Stimulated activated CD4-positive, alpha-beta T cell treated with anti-CD3 and anti-CD28 coated beads, Interleukin-2, amount 100 ng/mL, for 48 hours (primary cell): ENCODE results near the gene BAG3.
"Not testable (repeated sequence)": the region's sequence is repeated elsewhere in the genome, so short reads cannot be mapped to it uniquely, and the experiment has no call there.

ENCODE experiments used
- DNase-seq, 2 donors: peaks; one replicate each; pipeline ENCODE4 v3.0.0-alpha.2; 2020

Gene BAG3

DNA sequence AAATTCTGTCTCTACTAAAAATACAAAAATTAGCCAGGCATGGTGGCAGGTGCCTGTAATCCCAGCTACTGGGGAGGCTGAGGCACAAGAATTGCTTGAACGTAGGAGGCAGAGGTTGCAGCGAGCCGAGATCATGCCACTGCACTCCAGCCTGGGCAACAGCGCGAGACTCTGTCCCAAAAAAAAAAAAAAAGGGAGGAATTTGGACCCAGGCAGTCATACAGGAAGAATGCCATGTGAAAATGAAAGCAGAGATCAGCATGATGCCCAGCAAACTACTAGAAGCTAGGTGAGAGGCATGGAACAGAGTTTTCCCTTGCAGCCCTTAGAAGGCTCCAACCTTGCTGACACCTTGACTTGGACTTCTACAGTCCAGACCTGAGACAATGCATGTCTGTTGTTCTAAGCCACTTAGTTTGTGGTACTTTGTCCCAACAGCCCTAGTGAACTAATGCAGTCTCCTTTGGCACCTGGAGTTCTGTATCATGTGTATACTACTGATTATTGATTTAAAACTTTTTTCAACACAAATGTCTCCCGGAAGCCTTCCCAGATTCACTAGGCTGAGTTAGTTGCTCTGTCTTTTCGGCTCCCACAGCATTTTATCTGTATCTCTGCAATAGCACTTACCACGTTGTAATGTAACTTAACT, 10.2 kb upstream of the BAG3 start:
- no peak for DNase-seq

DNA sequence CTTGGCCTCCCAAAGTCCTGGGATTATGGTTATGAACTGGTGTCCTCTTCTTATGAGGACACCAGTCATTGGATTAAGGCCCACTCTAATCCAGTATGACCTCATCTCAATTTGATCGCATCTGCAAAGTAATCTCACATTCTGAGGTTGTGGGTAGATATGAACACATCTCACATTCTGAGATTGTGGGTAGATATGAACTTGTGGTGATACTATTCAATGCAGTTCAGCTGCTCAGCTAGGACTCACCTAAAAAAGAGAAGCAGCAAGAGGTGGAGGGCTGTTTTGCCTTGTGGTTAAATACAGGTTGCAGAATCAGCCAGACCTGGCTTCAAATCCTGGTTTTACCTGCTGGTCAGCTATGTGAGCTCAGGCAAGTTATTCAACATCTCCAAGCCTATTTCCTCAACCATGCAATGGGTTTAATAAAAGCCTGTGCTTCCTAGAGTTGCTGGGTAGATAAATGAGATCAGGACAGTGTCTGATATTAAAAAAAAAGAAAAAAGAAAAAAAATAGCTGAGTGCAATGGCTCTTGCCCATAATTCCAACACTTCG, 8.5 kb upstream of the BAG3 start:
- DNase-seq, result no peak

DNA sequence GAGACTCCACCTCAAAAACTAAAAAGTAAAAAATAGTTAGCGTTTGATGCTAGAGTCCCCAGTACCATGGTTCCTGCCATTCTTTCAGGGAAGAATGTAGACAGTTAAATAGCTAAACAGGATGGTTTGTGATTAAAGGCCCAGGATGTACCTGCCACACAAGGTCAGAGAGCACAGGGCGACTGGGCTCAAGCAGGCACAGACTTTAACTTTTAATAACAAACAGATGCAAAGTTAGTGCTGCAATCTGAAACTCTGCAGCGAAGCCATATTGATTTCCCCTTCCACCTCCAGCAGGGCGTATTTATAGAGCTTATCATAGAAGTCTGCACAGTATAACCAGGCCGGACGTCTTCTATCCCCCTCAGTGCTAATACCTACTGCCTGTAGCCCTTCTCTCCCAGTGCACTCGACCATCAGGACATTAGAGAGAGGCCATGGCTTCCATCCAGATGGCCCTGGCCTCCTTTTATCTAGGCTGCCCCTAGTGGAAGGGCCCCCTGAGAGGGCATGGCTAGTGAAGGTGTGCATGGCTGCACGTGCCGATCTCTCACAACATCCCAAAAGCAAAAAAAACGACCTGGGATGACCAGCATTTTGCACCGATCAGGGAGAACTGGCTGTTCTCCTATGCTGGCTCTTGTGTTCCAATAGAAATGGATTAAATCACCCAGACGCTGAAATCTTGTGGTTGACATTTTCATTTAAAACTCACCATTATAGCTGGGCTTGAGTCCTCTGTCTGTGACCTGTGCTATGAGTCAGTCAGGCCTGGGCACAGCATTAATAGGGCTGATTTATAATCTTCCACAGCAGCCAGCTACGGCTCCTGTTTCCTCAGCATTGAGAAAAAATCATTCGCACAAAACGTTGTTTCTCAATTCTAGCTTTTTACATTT, 7.6 kb upstream of the BAG3 start:
- DNase-seq, result no peak

DNA sequence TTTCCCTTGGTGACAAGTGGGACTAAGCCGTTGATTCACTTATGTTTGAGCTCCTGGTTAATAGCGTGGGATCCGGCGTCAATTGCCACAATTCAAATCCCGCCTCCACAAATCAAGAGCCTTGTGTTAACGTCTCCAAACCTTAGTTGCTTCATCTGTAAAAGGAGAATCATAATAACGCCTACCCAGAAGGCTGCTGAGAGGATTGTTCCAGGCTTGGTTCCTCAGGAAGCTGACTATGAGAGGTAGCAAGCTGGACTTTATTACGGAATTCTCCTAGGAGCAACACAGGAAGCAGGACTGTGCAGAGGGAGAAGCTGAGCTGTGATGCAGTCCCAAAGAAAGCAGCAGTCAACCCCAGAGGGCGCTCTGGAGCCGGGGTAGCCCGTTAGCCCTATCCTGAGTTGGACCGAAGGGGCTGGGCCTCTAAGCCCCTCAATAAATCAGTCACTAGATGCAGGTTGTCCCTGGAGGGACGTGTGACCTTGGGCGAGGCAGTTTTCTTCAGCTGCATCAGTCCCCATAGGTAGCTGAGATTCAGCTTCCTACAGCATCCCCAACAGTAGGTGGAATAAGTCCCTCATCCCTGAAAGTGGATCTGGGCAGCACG, 6.9 kb upstream of the BAG3 start:
- no peak for DNase-seq

DNA sequence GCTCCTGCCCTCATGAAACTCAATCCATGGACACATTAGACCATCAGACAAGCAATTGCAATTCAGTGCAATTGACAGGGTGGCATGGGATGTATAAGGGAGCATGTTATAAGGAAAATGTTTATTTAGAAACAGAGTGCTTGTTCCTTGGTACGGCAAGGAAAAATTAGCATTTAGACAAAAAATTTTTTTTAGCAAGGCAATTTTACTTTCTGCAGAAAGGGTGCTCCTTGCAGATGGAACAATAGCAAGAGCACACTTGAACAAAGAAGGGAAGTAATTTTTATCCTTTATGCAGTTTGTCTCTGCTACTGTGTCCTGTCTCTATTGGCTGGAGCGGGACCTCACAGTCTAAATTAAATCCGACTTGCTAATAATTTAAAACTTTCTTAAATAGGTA, 6.2 kb upstream of the BAG3 start:
- DNase-seq, result no peak

DNA sequence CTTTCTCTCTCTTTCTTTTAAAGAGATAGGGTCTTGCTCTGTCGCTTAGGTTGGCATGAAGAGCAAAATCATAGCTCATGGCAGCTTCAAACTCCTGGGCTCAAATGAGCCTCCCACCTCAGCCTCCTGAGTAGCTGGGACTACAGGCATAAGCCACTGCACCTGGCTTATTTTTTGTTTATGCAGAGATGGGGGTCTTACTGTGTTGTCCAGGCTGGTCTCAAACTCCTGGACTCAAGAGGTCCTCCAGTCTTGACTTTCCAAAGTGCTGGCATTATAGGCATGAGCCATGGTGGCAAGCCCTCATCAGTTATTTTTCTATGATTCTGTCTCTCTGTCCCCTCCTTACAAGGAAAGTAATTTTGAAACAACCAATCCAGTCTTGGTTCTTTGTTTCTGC, 1.1 kb upstream of the BAG3 start:
- DNase-seq, result no peak

DNA sequence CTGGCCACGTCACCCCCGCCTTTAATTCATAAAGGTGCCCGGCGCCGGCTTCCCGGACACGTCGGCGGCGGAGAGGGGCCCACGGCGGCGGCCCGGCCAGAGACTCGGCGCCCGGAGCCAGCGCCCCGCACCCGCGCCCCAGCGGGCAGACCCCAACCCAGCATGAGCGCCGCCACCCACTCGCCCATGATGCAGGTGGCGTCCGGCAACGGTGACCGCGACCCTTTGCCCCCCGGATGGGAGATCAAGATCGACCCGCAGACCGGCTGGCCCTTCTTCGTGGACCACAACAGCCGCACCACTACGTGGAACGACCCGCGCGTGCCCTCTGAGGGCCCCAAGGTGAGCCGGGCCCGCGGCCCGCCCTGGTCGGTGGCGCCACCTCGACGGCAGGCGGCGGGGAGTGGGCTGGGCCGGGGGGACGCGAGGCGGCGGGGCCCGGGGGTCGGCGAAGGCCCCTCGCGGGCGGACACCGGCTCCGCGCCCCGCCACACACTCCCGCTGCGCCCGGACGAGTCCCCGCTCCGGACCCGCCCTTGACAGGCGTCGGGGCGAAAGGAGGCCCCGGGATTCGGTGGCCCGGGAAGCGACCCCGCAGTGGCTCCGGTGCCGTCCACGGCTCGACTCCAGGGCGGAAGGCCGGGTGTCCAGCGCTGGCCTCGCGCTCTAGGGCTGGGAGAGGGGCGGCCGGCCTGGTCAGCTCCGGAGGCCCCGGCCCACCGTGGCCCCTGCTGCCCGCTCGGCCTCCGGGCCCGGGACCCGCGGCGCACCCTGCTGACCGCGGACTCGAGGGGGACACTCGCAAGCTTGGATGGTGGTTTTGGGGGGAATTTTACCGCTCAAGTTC, 557 bp downstream of the BAG3 start:
- DNase-seq, result no peak

DNA sequence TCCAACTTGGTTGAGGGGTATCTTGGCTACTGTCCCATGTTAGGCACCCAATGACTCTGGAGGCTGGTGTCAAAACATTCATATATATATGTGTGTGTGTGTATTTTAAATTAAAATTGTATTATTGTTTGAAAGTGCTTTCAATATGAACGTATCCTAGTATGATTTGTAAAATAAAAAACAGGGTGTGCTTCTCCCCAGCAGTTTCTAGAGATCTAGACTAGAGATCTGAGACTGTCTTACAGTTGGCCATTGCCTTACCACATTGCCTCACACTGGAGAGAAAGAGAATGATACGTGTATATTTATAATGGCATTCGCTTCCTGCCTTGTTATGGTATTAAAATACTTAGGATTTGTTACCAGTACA, 1.2 kb downstream of the BAG3 start:
- DNase-seq, result no peak

DNA sequence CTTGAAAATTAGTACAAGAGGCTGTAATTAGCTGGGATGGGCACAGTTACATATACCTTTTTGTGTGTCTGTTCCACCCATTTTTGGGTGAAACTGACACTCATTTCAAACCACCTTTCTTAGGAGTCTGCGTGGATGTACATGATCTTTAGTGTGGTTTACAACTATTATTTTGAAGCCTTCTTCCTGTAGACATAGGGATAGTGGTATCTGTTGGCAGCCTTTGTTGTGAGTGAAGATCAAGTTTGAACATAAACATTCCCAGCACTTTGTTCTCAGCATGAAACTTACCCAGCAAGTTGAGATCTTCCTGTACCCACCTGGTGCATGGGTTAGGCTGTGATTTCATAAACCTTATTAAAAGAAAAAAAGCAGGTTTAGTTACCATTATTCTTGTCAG, 2.0 kb downstream of the BAG3 start:
- no peak for DNase-seq

DNA sequence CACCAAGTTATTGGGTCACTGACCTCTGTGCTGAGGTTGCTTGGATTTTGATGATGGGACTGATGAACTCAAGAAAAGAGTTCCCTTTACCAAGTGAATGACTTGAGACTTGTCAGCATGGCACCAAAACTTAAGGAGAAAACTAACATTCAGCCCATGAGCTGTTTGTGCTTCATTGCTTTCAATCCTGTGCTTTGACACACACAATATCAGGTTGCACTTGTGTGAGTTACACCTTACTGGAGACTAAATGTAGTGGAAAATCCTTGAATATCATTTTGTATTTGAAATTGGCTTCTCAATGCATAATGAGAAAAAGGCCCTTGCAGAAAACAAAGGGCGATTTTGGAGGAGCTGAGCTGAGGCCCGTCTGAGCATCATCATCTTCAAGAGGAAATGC, 2.7 kb downstream of the BAG3 start:
- no peak for DNase-seq

DNA sequence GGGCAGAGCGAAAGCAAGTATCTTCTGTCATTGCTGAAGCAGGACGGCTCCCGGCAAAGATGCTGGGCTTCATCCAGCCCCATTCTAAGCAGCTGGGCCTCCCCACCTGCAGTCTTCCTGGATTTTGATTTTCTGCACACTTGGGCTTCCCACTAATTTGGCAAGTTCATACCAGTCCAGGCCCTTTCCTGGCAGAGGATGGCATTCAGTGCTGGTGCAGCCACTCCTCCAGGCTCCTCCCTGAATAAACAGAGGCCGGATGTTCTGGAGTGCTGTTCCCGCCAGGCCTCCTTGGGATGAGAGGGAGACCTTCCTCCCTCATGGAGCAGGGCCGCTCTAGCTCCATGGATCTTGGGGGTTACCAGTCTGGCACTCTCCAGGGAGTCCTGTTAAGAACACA, 3.4 kb downstream of the BAG3 start:
- no peak for DNase-seq

DNA sequence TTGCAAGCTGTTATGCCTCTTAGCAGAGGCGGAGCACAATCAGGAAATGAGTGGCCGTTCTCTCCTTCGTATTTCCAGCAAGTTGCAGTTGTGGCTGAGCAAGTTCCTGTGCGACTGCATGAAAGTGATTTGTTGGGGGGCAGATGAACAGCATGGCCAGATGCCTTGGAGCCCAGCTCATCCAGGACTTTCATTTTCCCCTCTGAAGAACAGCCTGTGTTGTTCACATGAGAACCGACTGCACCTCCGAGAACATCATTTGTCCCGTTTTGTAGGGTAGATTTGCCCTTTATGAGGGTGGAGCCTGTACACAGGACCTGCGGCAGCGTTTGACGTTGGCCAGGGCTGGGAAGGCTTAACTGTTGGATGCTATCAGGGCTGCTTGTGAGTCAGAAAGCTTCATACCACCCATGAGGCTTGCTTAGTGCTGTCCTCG, 4.4 kb downstream of the BAG3 start:
- DNase-seq, result peak; percentile 43 to 46

DNA sequence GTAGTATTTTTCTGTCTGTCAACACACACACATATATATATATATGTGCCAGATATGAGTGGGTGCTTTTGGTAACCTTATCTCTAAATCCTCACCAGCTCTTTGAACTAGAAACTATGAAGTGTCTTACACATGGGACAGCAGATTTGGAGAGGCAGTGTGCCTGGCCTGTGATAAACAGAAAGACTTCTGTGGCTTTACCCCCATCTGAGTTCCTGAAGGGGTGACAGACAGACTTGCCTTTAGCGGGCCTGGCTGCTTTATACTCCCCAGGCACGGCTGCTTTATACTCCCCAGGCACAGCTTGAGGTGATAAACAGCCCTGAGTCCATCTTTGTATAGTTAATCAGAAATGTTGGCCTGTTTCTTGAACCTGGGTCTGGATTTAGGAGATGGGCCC, 5.6 kb downstream of the BAG3 start:
- no peak for DNase-seq

DNA sequence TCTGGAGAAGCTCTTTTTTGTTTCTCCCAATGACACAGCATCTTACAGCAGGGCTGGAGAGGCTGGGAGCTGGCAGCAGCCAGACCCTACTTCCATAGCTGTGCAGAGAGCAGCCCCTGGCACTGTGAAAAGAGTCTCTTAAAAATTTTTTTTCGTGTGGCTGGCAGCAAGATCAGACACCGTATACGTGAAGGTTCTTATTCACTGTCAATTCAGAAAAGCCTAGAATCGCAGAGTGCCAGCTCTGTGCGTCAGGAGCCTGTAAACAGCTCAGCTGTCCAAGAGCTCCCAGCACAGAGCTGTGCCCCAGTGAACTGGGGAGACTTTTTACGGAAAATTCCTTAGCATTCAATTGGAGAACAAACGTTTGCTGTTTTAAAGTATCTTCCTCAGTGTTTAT, 6.5 kb downstream of the BAG3 start:
- no peak for DNase-seq

DNA sequence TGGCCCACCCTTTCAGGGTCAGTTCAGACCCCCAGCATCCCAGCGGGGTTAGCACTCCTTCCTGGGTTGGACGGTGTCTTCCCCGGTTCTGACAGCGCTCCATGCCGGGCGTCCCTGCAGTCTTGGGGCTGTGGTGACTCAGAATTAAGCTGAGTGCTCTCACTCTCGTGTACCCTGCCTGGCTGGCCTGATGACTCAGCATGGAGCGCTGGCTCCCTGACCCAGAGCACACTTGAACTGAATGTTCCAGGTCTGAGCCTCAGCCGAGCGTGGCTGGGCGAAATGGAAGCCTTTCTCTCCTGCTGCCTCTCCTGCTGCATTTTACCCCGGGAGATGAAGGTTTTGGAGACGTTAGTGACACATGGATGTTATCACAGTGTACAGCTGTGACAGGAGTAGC, 7.1 kb downstream of the BAG3 start:
- DNase-seq, result no peak

DNA sequence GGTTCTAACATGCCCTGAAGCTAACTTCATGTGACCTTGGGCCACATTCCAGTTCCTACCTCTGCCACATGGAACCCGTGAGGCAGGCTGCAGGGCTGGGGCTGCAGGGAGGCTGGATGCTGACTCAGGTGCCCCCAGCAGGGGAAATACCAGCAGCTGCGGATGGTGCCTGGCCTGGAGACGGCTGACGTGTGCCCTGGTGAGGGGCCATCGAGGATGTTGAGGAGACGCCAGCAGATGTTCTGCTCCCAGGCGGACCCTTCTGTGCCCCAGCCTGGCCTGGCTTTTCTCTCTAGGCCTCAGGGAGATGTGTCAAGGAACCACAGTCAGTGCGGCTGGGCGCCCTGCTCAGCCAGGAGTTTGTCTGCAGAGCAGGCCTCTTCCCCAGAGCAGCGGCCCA, 8.8 kb downstream of the BAG3 start:
- DNase-seq, result no peak

DNA sequence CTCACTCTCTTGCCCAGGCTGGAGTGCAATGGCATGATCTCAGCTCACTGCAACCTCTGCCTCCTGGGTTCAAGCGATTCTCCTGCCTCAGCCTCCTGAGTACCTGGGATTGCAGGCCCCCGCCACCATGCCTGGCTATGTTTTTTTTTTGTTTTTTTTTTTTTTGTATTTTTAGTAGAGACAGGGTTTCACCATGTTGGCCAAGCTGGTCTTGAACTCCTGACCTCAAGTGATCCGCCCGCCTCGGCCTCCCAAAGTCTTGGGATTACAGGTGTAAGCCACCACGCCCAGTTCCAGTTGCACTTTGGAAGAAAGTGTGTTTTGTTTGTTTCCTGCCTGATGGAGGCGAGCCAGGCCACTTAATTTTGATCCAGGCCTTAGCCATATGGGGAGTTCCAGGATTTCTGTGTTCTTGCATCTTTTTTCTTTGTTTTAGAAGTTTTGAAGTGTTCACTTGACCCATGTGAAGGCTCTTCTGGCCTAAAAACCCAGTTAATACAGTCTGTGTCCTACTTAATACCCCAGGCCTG, 11.0 kb downstream of the BAG3 start:
- DNase-seq, result not testable (repeated sequence)

DNA sequence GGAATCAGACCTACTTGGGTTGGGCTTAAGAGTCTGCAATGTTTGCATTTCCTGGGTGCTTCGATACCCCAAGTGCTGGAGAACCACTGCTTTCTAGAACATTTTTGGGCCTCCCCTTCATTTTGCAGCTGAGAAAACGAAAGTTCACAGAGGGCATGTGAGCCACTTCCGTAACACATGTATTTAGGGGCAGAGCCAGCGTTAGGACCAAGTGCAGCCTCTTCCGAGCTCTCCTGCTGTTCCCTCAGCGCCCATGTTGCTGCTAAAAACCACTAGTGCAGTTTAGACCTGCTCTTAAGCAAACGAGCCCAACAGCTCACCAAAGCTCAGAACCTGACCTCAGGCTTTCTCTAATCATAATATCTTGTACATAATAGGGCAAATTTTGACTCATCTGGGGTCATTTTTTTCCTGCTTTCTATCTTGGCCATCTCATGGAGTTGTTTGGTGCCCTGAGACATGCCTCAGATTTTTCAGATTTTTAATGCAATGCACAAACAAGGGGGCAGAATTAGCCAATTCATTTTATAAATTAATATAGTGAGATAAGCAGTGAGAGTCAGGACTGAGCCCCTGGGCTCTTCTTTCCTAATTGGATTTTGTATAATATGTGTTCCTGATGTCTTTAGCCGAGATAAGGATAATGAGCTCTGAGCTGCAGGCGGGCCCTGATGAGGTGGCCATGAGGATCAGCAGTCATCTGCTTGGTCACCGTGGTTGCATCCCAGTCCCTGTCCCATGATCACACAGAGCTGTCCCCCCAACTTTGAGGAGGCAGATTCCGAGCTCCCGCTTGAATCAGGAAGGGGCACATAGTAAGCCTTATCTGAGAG, 12.9 kb downstream of the BAG3 start:
- no peak for DNase-seq

DNA sequence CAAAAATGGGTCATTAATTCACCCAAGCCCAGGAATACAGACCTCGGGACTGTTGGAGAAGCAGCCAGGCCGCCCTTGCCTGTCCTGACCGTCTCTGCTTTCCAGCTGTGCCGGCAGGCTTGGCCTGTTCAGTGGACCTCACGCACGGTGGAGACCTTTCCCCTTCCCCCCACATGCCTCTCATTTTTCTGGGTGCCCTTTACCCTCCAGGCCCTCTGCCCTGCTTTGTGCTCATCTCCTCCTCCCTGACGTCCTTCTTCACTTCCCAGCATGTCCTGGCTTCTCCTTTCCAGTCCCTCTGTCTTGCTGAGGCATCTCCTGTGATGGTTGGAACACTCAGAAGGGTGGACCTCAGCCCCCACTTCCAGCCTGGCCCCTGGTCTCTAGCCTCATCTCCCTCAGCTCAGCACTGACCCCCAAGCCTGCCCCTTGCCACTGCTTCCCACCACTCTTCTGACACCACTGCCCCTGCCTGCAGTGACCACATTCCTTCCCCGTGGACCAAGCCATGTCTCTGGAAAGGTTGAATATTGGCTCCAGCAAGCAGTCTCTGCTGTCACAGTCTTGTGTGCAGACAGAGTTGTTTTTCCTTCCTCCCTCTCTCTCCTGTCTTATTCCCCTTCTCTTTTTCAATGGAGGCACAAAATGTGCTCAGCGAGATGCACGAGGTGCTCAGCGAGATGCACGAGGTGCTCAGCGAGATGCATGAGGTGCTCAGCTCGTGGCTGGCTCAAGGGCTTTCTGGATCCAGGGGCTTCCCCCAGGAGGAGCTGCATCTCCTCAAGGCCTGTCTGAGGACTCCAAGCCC, 14.9 kb downstream of the BAG3 start:
- no peak for DNase-seq

DNA sequence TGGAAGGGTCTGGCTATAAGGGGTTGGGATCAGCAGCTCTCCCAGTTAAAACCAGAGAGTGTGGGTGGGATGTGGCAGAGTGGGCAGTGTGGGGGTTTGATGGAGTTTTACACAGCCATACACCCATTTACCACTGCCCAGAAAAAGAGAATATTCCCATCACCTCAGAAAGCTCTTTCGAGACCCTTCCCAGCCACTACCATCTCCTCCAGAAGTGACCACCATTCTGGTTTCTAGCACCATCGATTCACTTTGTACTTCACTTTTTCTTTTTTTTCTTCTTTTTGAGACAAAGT, 15.5 kb downstream of the BAG3 start:
- DNase-seq, result no peak
